CD8-positive, alpha-beta memory T cell (primary cell): ENCODE data around the gene VAV3. TPM values are rescaled to one million over a fixed set of nuclear protein-coding genes. Genes with fewer than 3 reads are reported as not detected.
A peak's percentile ranks its signal among the peaks of the same experiment; 100 is the strongest.
"Not testable (repeated sequence)": the region's sequence is repeated elsewhere in the genome, so short reads cannot be mapped to it uniquely, and the experiment has no call there.

Source experiments
- CTCF ChIA-PET: fragments of 350-600 bp; sonication (Branson Sonifier 250); formaldehyde crosslinking; loops from one replicate; lab custom pipeline; 2021; ENCODE audit warnings: antibody characterized with exemption; lab: Charles Lee
- POLR2A ChIA-PET: fragments of 350-600 bp; sonication (Branson Sonifier 250); formaldehyde crosslinking; loops from one replicate; lab custom pipeline; 2021; ENCODE audit warnings: antibody characterized with exemption; lab: Charles Lee
- DNase-seq, 5 donors: peaks; one replicate each; pipeline versions ENCODE4 v3.0.0 to v3.0.0-alpha.2; 2020 to 2022; ENCODE audit warnings: mixed read lengths in 1 of 5
- H3K27ac ChIP-seq: one replicate; pipeline ENCODE4 v1.7.0; 2013; ENCODE audit warnings: low read depth, mild to moderate bottlenecking, low read length, moderate library complexity
- H3K27me3 ChIP-seq: 2 replicates; pipeline ENCODE4 v1.7.0; 2013; ENCODE audit warnings: low read length, mild to moderate bottlenecking; ENCODE audit not compliant: insufficient read depth, poor library complexity, severe bottlenecking
- H3K36me3 ChIP-seq: 2 replicates; pipeline ENCODE4 v1.7.0; 2013; ENCODE audit warnings: mild to moderate bottlenecking, low read length, moderate library complexity; ENCODE audit not compliant: insufficient read depth
- H3K4me1 ChIP-seq: 2 replicates; pipeline ENCODE4 v1.7.0; 2013; ENCODE audit warnings: mild to moderate bottlenecking, low read length, moderate library complexity; ENCODE audit not compliant: insufficient read depth
- H3K4me3 ChIP-seq: 2 replicates; pipeline ENCODE4 v1.7.0; 2013; ENCODE audit warnings: mild to moderate bottlenecking, low read length
- H3K9me3 ChIP-seq: 2 replicates; pipeline ENCODE4 v1.7.0; 2013; ENCODE audit warnings: mild to moderate bottlenecking, low read length
- H3K27ac Mint-ChIP-seq, 8 donors: one replicate each; pipeline ENCODE4 v1.8.0; 2020 to 2021; ENCODE audit warnings: mixed read lengths in 8 of 8, mild to moderate bottlenecking in 6 of 8, inconsistent platforms in 3 of 8, moderate library complexity in 3 of 8
- H3K27me3 Mint-ChIP-seq, 2 donors: one replicate each; pipeline ENCODE4 v1.8.0; 2020 to 2021; ENCODE audit warnings: mixed read lengths in 2 of 2, mild to moderate bottlenecking in 1 of 2, moderate library complexity in 1 of 2
- H3K36me3 Mint-ChIP-seq, 3 donors: one replicate each; pipeline ENCODE4 v1.8.0; 2020 to 2021; ENCODE audit warnings: mixed read lengths in 3 of 3, inconsistent platforms in 1 of 3, mild to moderate bottlenecking in 1 of 3
- H3K4me1 Mint-ChIP-seq, 3 donors: one replicate each; pipeline ENCODE4 v1.8.0; 2020 to 2021; ENCODE audit warnings: mixed read lengths in 3 of 3, inconsistent platforms in 1 of 3, mild to moderate bottlenecking in 1 of 3
- H3K4me3 Mint-ChIP-seq, 7 donors: one replicate each; pipeline ENCODE4 v1.8.0; 2020 to 2021; ENCODE audit warnings: mixed read lengths in 7 of 7, mild to moderate bottlenecking in 6 of 7, moderate library complexity in 4 of 7, inconsistent platforms in 2 of 7
- H3K9me3 Mint-ChIP-seq, 5 donors: one replicate each; pipeline ENCODE4 v1.8.0; 2020 to 2022; ENCODE audit warnings: mixed read lengths in 5 of 5, mild to moderate bottlenecking in 3 of 5, moderate library complexity in 2 of 5, inconsistent platforms in 1 of 5
- polyA plus RNA-seq: library from polyadenylated mRNA; unstranded; fragments of 300-500 nt; fragmentation: Illumina TruSeq; gene quantifications from one replicate; pipeline ENCODE4 v1.2.3, GENCODE V29; 2021
- total RNA-seq, 2 experiments: library from RNA; stranded (reverse); gene quantifications; one replicate each; pipeline ENCODE4 v1.2.3, GENCODE V29; 2021

Gene VAV3
- total and polyA plus RNA-seq, 3 experiments from 2014 or later: 4.4 to 13.7 (median 4.7) TPM

- H3K4me1 Mint-ChIP-seq: no peaks in the 10 kb centered on the region
Observed at GRCh38 chr1:107707111-107707510, 257.9 kb downstream of the VAV3 start.

GRCh38 chr1:107706182-107706581 lies 258.8 kb downstream of the VAV3 start:
- H3K27me3 Mint-ChIP-seq: no peaks in the 10 kb centered on the region
- H3K27me3 ChIP-seq: no peaks in the 10 kb centered on the region
- no peaks in the 10 kb centered on the region for H3K9me3 ChIP-seq
- H3K4me1 ChIP-seq: no peaks in the 10 kb centered on the region
- DNase-seq: no peak
- CTCF ChIA-PET: no interaction called here
- no peak overlapping the region for H3K4me3 Mint-ChIP-seq
- POLR2A ChIA-PET: no interaction called here
- no peak overlapping the region for H3K27ac ChIP-seq
- H3K4me1 Mint-ChIP-seq: no peaks in the 10 kb centered on the region
- no peaks in the 10 kb centered on the region for H3K9me3 Mint-ChIP-seq
- peak overlapping the region in 1 of 8 donors; percentile 34 for H3K27ac Mint-ChIP-seq
- no peak overlapping the region for H3K4me3 ChIP-seq
- H3K36me3 ChIP-seq: no peaks in the 10 kb centered on the region
- H3K36me3 Mint-ChIP-seq: peaks cover 19 to 26% (median 20%) of the 10 kb centered on the region in 3 donors

More at GRCh38 chr1:107707111-107707510, 257.9 kb downstream of the VAV3 start:
- POLR2A ChIA-PET: no interaction called here
- H3K4me1 ChIP-seq: no peaks in the 10 kb centered on the region
- Mint-ChIP-seq H3K4me3 (no peak overlapping the region), H3K27ac (no peak overlapping the region), H3K9me3 (peaks cover 0 to 2% (median 0%) of the 10 kb centered on the region in 5 donors), H3K36me3 (peaks cover 15 to 21% (median 17%) of the 10 kb centered on the region in 3 donors), H3K27me3 (no peaks in the 10 kb centered on the region)
- no peaks in the 10 kb centered on the region for H3K36me3 ChIP-seq
- H3K4me3 ChIP-seq: no peak overlapping the region
- H3K27ac ChIP-seq: no peak overlapping the region
- CTCF ChIA-PET: no interaction called here
- DNase-seq: no peak
- H3K27me3 ChIP-seq: no peaks in the 10 kb centered on the region
- no peaks in the 10 kb centered on the region for H3K9me3 ChIP-seq

- Histone ChIP-seq H3K27ac (no peak overlapping the region), H3K27me3 (no peaks in the 10 kb centered on the region), H3K36me3 (no peaks in the 10 kb centered on the region), H3K9me3 (no peaks in the 10 kb centered on the region), H3K4me1 (no peaks in the 10 kb centered on the region), H3K4me3 (no peak overlapping the region)
- no peaks in the 10 kb centered on the region for H3K9me3 Mint-ChIP-seq
- H3K36me3 Mint-ChIP-seq: peaks cover 16 to 31% (median 23%) of the 10 kb centered on the region in 3 donors
- H3K27ac Mint-ChIP-seq: peak overlapping the region in 1 of 8 donors; percentile 12
- H3K27me3 Mint-ChIP-seq: no peaks in the 10 kb centered on the region
- no peak for DNase-seq
- ChIA-PET POLR2A (no interaction called here), CTCF (no interaction called here)
- H3K4me1 Mint-ChIP-seq: no peaks in the 10 kb centered on the region
- H3K4me3 Mint-ChIP-seq: no peak overlapping the region
Observed at GRCh38 chr1:107704911-107705310, 260.1 kb downstream of the VAV3 start.

GRCh38 chr1:107702946-107703571 lies 261.9 kb downstream of the VAV3 start:
- no peaks in the 10 kb centered on the region for H3K4me1 ChIP-seq
- ChIA-PET POLR2A (no interaction called here), CTCF (interaction anchor here (1.0 kb wide), 1 partner anchor 79 kb away, joined by 3 read pairs; no protein-coding TSS in a partner anchor)
- no peaks in the 10 kb centered on the region for H3K9me3 ChIP-seq
- Mint-ChIP-seq H3K36me3 (peaks cover 21 to 32% (median 28%) of the 10 kb centered on the region in 3 donors), H3K4me3 (no peak overlapping the region), H3K9me3 (no peaks in the 10 kb centered on the region), H3K27ac (no peak overlapping the region), H3K4me1 (peaks cover 0 to 2% (median 0%) of the 10 kb centered on the region in 3 donors), H3K27me3 (no peaks in the 10 kb centered on the region)
- DNase-seq: no peak
- H3K27ac ChIP-seq: no peak overlapping the region
- H3K36me3 ChIP-seq: no peaks in the 10 kb centered on the region
- H3K27me3 ChIP-seq: no peaks in the 10 kb centered on the region
- H3K4me3 ChIP-seq: no peak overlapping the region

GRCh38 chr1:107700651-107701050 lies 264.3 kb downstream of the VAV3 start:
- H3K4me3 ChIP-seq, H3K27ac ChIP-seq, POLR2A ChIA-PET, H3K27me3 ChIP-seq, DNase-seq, H3K9me3 Mint-ChIP-seq, H3K36me3 ChIP-seq, H3K27ac Mint-ChIP-seq, H3K4me1 ChIP-seq, H3K9me3 ChIP-seq, H3K4me1 Mint-ChIP-seq, H3K27me3 Mint-ChIP-seq: not testable (repeated sequence)
- Mint-ChIP-seq H3K4me3 (peak overlapping the region in 1 of 7 donors; percentile 42), H3K36me3 (peaks cover 21 to 33% (median 29%) of the 10 kb centered on the region in 3 donors)
- CTCF ChIA-PET: interaction anchor here (1.4 kb wide), 1 partner anchor 20 kb away, joined by 3 read pairs; no protein-coding TSS in a partner anchor

- H3K4me3 ChIP-seq: no peak overlapping the region
- no peaks in the 10 kb centered on the region for H3K4me1 ChIP-seq
- no peak overlapping the region for H3K4me3 Mint-ChIP-seq
- POLR2A ChIA-PET: no interaction called here
- no peaks in the 10 kb centered on the region for H3K9me3 ChIP-seq
- no peaks in the 10 kb centered on the region for H3K9me3 Mint-ChIP-seq
- H3K27me3 Mint-ChIP-seq: no peaks in the 10 kb centered on the region
- H3K27ac Mint-ChIP-seq: no peak overlapping the region
- no peaks in the 10 kb centered on the region for H3K27me3 ChIP-seq
- peaks cover 19 to 34% (median 24%) of the 10 kb centered on the region in 3 donors for H3K36me3 Mint-ChIP-seq
- DNase-seq: no peak
- no peaks in the 10 kb centered on the region for H3K36me3 ChIP-seq
- H3K4me1 Mint-ChIP-seq: peaks cover 0 to 5% (median 0%) of the 10 kb centered on the region in 3 donors
- CTCF ChIA-PET: no interaction called here
- no peak overlapping the region for H3K27ac ChIP-seq
Observed at GRCh38 chr1:107698161-107698560, 266.8 kb downstream of the VAV3 start.

GRCh38 chr1:107695341-107695740 lies 269.6 kb downstream of the VAV3 start:
- Histone ChIP-seq H3K27me3 (no peaks in the 10 kb centered on the region), H3K27ac (no peak overlapping the region), H3K4me1 (no peaks in the 10 kb centered on the region), H3K9me3 (no peaks in the 10 kb centered on the region), H3K36me3 (no peaks in the 10 kb centered on the region), H3K4me3 (no peak overlapping the region)
- peaks cover 9 to 18% (median 10%) of the 10 kb centered on the region in 3 donors for H3K36me3 Mint-ChIP-seq
- H3K9me3 Mint-ChIP-seq: no peaks in the 10 kb centered on the region
- CTCF ChIA-PET: no interaction called here
- no peaks in the 10 kb centered on the region for H3K27me3 Mint-ChIP-seq
- H3K4me1 Mint-ChIP-seq: peaks cover 0 to 5% (median 0%) of the 10 kb centered on the region in 3 donors
- no peak for DNase-seq
- no peak overlapping the region for H3K4me3 Mint-ChIP-seq
- H3K27ac Mint-ChIP-seq: no peak overlapping the region
- POLR2A ChIA-PET: no interaction called here

- POLR2A ChIA-PET: no interaction called here
- H3K4me3 Mint-ChIP-seq: no peak overlapping the region
- Histone ChIP-seq H3K9me3 (no peaks in the 10 kb centered on the region), H3K36me3 (no peaks in the 10 kb centered on the region), H3K27me3 (no peaks in the 10 kb centered on the region), H3K4me3 (no peak overlapping the region), H3K4me1 (no peaks in the 10 kb centered on the region), H3K27ac (no peak overlapping the region)
- H3K27me3 Mint-ChIP-seq: peaks cover 0 to 3% of the 10 kb centered on the region in 2 donors
- peaks cover 0 to 4% (median 0%) of the 10 kb centered on the region in 3 donors for H3K4me1 Mint-ChIP-seq
- no peak overlapping the region for H3K27ac Mint-ChIP-seq
- H3K36me3 Mint-ChIP-seq: peaks cover 8 to 20% (median 8%) of the 10 kb centered on the region in 3 donors
- no peak for DNase-seq
- CTCF ChIA-PET: no interaction called here
- H3K9me3 Mint-ChIP-seq: no peaks in the 10 kb centered on the region
Observed at GRCh38 chr1:107692580-107693345, 272.2 kb downstream of the VAV3 start.
